Measurements from ENCODE around the gene KAT6B.
"Not testable (repeated sequence)": the region's sequence is repeated elsewhere in the genome, so short reads cannot be mapped to it uniquely, and the experiment has no call there.

The KAT6B gene

DNA sequence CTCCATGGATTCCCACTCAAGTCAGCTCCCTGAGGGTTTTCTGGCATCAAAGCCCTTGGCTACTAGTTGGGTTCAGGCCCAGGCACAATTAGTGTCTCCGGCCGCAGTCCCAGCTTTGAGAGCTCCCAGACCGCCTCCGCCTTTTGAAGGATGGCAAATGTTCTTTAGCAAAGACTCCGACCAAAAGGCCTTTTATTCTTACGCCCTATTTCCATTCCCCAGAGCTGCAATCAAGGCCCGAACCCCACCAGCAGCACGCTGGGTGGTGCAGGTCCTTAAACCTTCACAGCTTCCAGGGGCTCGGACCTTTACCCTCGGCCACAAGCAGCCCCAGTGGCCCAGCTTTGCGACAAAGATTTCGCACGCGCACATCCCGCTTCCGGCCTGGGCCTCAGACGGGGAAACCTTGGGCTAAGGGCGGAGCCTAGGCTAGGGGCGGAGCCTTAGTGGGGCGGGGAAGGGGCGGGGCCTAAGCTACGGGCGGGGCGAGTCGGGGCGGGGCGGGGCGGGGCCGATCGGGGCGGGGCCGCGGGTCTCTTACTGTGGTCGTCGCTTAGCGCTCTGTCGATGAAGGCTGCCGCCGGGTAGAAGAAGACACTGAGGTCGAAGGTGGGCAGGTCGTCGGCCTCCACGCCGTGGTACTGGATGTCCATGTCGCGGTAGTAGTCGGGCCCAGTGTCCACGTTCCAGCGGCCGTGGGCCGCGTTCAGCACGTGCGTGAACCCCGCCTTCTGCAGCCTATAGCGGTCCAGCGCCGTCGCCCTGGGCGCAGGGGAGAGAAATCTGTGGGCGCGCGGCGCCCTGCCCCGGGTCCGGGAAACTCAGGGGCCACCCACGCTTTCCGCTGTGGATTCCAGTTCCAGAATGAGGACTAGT, 217.1 kb downstream of the KAT6B start:
- Histone ChIP-seq H3K27ac (ENCODE audit: low read depth, low read length) (no peak overlapping the region), H3K27me3 (ENCODE audit: insufficient read depth, low read length) (no peaks in the 10 kb centered on the region), H3K36me3 (ENCODE audit: insufficient read depth, low read length) (no peaks in the 10 kb centered on the region), H3K9ac (ENCODE audit: low read depth, low read length) (no peak overlapping the region), H3K9me3 (ENCODE audit: insufficient read depth, low read depth, low read length) (no peaks in the 10 kb centered on the region), H3K4me1 (ENCODE audit: insufficient read depth, low read length) (no peaks in the 10 kb centered on the region), H3K4me3 (ENCODE audit: low read length) (no peak overlapping the region)
- 96% methylated on average over 68 of the region's 68 CpGs for WGBS

DNA sequence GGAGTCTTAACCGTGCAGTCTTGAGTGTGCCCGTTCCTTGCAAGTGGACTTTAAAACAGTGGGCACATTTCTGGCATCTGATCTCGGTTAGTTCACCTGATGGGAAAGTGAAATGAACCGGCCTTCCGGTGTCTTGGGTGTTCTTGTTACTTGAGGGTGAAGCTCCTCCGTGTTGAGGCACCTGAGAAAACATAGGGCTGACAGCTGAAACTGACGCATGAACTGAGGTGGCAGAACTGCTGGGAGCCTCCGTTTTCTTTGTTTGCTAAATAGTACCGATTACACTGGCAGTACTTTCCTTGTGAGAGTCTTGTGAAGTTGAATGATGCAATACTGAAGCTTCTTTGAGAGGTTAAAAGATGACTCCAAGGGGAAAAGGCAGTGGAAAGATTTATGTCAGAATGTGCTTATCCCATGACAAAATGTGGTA, 222.3 kb downstream of the KAT6B start:
- 84% methylated on average over 9 of the region's 9 CpGs for WGBS
- Histone ChIP-seq H3K4me1 (ENCODE audit: insufficient read depth, low read length) (no peaks in the 10 kb centered on the region), H3K27ac (ENCODE audit: low read depth, low read length) (no peak overlapping the region), H3K9ac (ENCODE audit: low read depth, low read length) (no peak overlapping the region), H3K4me3 (ENCODE audit: low read length) (no peak overlapping the region), H3K36me3 (ENCODE audit: insufficient read depth, low read length) (no peaks in the 10 kb centered on the region), H3K9me3 (ENCODE audit: insufficient read depth, low read depth, low read length) (no peaks in the 10 kb centered on the region), H3K27me3 (ENCODE audit: insufficient read depth, low read length) (no peaks in the 10 kb centered on the region)

DNA sequence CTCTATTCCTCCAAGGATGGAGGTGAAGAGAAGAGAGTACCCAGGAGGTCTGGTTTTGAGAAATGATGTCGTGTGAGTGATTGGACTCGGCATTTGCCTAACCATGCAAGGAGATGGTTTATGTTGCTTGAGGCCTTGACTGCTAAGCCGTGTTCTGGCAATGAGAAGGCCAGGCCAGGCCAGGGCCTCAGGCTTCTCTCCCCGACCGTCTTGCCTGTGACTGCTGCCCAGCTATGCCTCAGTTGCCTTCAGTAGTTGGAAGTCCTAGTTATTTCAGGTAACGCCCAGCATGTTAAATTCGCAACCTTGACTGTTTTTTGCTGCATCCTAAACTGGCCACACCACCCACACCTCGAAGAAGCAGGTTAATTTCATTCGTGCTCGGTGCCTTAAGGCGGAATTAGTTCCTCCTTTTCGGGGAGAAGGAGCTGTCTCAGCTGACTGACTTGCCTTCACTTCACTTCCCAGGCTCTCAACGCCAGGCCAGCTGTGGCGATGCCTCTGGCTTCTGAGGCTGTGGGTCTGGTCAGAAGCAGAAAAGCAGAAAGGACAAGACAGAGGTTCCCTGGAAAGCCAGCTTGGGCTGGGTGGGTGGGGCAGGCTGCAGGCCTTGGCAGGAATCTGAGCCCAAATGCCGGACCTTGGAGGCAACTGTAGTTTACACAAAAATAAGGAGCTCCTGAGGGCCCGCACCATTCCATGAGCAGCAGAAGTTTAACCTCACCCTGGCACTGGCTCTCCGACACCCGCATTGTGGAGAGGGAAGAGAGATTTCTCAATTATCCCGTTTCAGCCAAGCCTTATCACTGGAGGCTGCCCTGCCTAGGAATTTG, 223.1 kb downstream of the KAT6B start:
- Histone ChIP-seq H3K9me3 (ENCODE audit: insufficient read depth, low read depth, low read length) (no peaks in the 10 kb centered on the region), H3K4me1 (ENCODE audit: insufficient read depth, low read length) (no peaks in the 10 kb centered on the region), H3K36me3 (ENCODE audit: insufficient read depth, low read length) (no peaks in the 10 kb centered on the region), H3K4me3 (ENCODE audit: low read length) (no peak overlapping the region), H3K27me3 (ENCODE audit: insufficient read depth, low read length) (no peaks in the 10 kb centered on the region), H3K27ac (ENCODE audit: low read depth, low read length) (no peak overlapping the region), H3K9ac (ENCODE audit: low read depth, low read length) (no peak overlapping the region)
- 84% methylated on average over 19 of the region's 19 CpGs for WGBS

DNA sequence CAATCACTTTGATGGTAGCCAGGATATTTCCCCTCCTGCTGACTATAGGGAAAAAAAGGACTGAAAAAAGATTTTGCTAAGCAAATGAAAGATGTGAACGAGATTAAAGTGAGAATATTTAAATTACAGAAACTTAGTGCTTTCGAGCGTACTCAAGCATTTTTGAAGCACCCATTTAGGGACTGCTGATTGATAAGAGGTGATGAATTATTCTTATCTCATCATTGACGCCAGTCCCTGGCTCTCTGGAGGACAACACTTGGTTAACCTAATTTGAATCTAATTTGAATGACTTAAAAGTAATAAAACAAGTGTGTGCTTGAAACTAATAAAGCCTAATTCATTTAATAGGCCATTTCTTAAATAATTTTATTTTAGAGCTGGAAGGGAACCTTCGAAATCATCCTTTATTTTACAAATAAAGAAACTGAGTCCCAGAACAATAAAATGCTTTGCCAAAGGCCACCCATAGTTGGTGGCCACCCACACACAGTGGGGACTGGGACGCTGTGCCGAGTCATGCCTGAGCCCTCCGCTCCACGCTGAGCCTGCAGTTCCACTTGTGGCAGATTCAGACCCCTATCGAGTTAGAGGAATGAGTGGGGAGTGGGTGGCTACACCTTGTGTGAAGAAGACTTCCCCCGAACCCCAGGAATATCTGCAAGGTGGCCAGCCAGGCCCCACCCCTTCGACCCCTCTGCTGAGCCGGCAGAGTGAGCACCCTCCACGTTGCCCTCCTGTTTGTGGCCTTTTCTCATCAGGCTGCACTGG, 223.9 kb downstream of the KAT6B start:
- Histone ChIP-seq H3K4me1 (ENCODE audit: insufficient read depth, low read length) (no peaks in the 10 kb centered on the region), H3K4me3 (ENCODE audit: low read length) (no peak overlapping the region), H3K27ac (ENCODE audit: low read depth, low read length) (no peak overlapping the region), H3K36me3 (ENCODE audit: insufficient read depth, low read length) (no peaks in the 10 kb centered on the region), H3K9ac (ENCODE audit: low read depth, low read length) (no peak overlapping the region), H3K9me3 (ENCODE audit: insufficient read depth, low read depth, low read length) (no peaks in the 10 kb centered on the region), H3K27me3 (ENCODE audit: insufficient read depth, low read length) (no peaks in the 10 kb centered on the region)
- 89% methylated on average over 14 of the region's 14 CpGs for WGBS

DNA sequence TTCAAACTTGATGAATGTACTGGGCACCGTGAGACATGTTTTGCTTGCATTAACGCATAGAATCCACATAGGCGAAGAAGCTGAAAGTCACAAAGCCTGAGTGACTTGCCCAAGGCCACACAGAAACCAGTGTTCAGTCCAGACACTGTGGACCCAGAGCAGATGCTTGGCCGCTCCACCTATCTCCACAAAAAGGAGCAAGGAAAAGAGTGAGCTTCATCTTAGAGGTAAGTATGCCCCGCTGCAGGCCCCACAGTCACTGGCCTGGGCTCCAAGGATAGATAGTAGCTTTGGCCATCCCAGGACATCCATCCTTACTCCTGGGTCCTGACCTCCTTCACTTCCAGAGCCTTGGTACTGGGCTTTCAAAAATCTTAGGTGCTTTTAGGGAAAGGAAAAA, 224.9 kb downstream of the KAT6B start:
- Histone ChIP-seq H3K27me3 (ENCODE audit: insufficient read depth, low read length) (no peaks in the 10 kb centered on the region), H3K4me3 (ENCODE audit: low read length) (no peak overlapping the region), H3K27ac (ENCODE audit: low read depth, low read length) (no peak overlapping the region), H3K4me1 (ENCODE audit: insufficient read depth, low read length) (no peaks in the 10 kb centered on the region), H3K9me3 (ENCODE audit: insufficient read depth, low read depth, low read length) (no peaks in the 10 kb centered on the region), H3K9ac (ENCODE audit: low read depth, low read length) (no peak overlapping the region), H3K36me3 (ENCODE audit: insufficient read depth, low read length) (no peaks in the 10 kb centered on the region)
- WGBS, result 90% methylated on average over 5 of the region's 5 CpGs

DNA sequence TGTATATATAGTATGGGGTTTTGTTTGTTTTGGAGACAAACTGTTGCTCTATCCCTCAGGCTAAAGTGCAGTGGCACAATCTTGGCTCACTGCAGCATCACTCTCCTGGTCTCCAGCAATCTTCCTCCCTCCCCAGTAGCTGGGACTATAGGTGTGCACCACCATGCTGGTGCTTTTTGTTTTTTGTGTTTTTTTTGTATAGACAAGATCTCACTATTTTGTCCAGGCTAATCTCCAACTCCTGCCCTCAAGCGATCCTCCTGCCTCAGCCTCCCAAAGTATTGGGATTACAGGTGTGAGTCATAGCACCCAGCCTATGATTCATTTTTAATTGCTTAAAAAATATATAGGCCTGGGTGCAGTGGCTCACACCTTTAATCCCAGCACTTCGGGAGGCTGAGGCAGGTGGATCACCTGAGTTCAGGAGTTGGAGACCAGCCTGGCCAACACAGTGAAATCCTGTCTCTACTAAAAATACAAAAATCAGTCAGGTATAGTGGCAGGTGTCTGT, 229.6 kb downstream of the KAT6B start:
- 97% methylated on average over 2 of the region's 2 CpGs for WGBS
- H3K9ac ChIP-seq (ENCODE audit: low read depth, low read length); H3K4me1 ChIP-seq (ENCODE audit: insufficient read depth, low read length); H3K36me3 ChIP-seq (ENCODE audit: insufficient read depth, low read length); H3K27me3 ChIP-seq (ENCODE audit: insufficient read depth, low read length); H3K27ac ChIP-seq (ENCODE audit: low read depth, low read length); H3K4me3 ChIP-seq (ENCODE audit: low read length); H3K9me3 ChIP-seq (ENCODE audit: insufficient read depth, low read depth, low read length): not testable (repeated sequence)

DNA sequence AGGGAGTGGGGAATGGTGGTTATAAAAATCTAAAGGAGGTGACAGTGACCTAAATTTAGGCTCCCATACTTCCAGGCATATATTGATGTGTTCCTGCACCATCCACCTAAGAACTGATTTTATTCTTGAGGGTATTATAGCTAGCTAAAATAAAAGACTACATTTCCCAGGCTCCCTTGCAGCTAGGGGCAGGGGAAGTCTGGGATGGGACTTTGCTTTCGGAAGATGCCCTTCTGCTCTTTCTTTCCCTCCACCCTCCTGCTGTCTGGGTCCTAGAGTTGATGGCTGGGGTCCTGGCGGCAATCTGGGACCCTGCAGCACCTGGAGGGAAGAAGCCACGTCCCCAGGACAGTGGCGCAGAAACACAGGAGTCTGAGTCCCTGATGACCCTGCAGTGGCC, 231.3 kb downstream of the KAT6B start:
- H3K4me1 ChIP-seq (ENCODE audit: insufficient read depth, low read length), result no peaks in the 10 kb centered on the region; the same call in 1 of the 2 replicates
- 76% methylated on average over 4 of the region's 4 CpGs for WGBS
- no peak overlapping the region for H3K27ac ChIP-seq (ENCODE audit: low read depth, low read length)
- H3K36me3 ChIP-seq (ENCODE audit: insufficient read depth, low read length), result no peaks in the 10 kb centered on the region
- H3K27me3 ChIP-seq (ENCODE audit: insufficient read depth, low read length), result no peaks in the 10 kb centered on the region
- H3K9ac ChIP-seq (ENCODE audit: low read depth, low read length), result no peak overlapping the region
- no peaks in the 10 kb centered on the region for H3K9me3 ChIP-seq (ENCODE audit: insufficient read depth, low read depth, low read length)
- H3K4me3 ChIP-seq (ENCODE audit: low read length), result peak overlapping the region; percentile 2; the same call in 1 of the 2 replicates

DNA sequence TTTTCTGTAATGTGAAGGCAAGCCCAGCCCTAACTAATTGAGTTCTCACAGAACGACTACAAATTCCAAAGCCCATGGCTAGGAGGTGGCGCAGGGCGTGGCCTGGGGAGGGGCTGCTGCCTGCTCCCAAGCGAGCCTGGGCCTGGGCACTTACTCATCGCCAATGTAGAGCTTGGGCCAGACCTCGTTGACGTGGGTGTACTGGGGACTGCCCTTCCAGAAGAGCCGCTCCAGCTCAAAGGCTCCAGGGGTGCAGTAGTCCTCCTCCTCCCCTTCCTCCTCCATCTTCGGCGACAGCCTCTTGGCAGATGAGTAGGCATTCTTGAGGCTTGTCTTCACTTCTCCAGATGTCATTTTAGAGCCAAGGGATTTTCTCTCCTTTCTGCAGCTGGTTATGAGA, 231.8 kb downstream of the KAT6B start:
- H3K27me3 ChIP-seq (ENCODE audit: insufficient read depth, low read length), result no peaks in the 10 kb centered on the region
- H3K4me3 ChIP-seq (ENCODE audit: low read length), result peak overlapping the region; percentile 2; the same call in 1 of the 2 replicates
- no peaks in the 10 kb centered on the region for H3K9me3 ChIP-seq (ENCODE audit: insufficient read depth, low read depth, low read length)
- H3K4me1 ChIP-seq (ENCODE audit: insufficient read depth, low read length), result no peaks in the 10 kb centered on the region; the same call in 1 of the 2 replicates
- no peak overlapping the region for H3K9ac ChIP-seq (ENCODE audit: low read depth, low read length)
- no peaks in the 10 kb centered on the region for H3K36me3 ChIP-seq (ENCODE audit: insufficient read depth, low read length)
- no peak overlapping the region for H3K27ac ChIP-seq (ENCODE audit: low read depth, low read length)
- WGBS, result 90% methylated on average over 10 of the region's 10 CpGs

DNA sequence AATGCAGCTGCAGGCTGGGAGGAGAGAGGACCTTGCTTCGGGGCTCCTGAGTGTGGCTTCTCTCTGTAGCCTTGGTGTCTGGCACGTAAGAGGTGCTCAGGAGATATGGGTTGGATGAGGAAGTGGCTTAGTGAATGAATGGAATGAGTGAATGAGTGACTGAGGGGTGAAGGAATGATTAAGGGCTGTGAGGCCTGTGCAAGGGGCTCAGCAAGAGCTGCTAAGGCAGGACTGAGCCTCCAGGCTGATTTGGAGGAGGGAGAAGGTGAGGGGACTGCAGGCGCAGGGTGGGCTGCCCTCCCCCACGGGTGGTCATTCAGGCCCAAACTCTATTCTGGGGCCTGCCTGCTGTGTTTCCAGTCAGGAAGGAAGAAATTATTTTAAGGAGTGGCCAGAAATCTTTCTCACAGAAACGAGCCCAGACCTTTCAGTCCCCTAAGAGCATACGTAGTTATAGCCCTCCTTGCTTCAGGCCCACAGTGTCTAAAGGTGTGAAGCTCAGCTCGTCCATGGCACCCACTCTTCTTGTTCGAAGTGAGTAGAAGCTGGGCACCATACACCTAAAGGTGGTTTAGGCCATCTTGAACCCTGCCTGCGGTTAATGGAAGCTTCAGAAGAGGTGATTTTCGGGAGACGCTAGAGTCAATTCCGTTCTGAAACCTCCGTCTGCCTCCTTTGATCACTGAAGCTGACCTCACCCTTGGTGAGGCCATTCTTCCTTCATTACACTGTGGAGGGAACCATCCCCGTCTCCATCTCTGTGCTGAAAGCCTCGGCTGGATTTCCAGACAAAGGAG, 235.5 kb downstream of the KAT6B start:
- no peaks in the 10 kb centered on the region for H3K27me3 ChIP-seq (ENCODE audit: insufficient read depth, low read length)
- no peak overlapping the region for H3K27ac ChIP-seq (ENCODE audit: low read depth, low read length)
- H3K4me3 ChIP-seq (ENCODE audit: low read length), result no peak overlapping the region
- no peaks in the 10 kb centered on the region; the same call in 1 of the 2 replicates for H3K4me1 ChIP-seq (ENCODE audit: insufficient read depth, low read length)
- no peaks in the 10 kb centered on the region for H3K36me3 ChIP-seq (ENCODE audit: insufficient read depth, low read length)
- WGBS, result 90% methylated on average over 15 of the region's 15 CpGs
- H3K9me3 ChIP-seq (ENCODE audit: insufficient read depth, low read depth, low read length), result no peaks in the 10 kb centered on the region
- H3K9ac ChIP-seq (ENCODE audit: low read depth, low read length), result no peak overlapping the region
